WTC11 (cell line): ENCODE measurements around the gene P3H2. TPM values are rescaled to one million over a fixed set of nuclear protein-coding genes. Genes with fewer than 3 reads are reported as not detected.

Source experiments
- ATAC-seq: fragments of 200-7000 bp; cut with Tn5 transposase; 2 replicates; pipeline ENCODE4 v1.10.0; 2021; ENCODE audit warnings: mild to moderate bottlenecking, moderate library complexity
- CTCF ChIA-PET: fragments of 300-600 bp; sonication (Branson Sonifier 250); formaldehyde crosslinking; loops from one replicate; lab custom pipeline; 2021; ENCODE audit warnings: antibody characterized with exemption; lab: Charles Lee
- POLR2A ChIA-PET: fragments of 350-600 bp; sonication (Branson Sonifier 250); formaldehyde crosslinking; loops from one replicate; lab custom pipeline; 2021; ENCODE audit warnings: antibody characterized with exemption; lab: Charles Lee
- DNase-seq: peaks from one replicate; pipeline ENCODE4 v3.0.0; 2021; ENCODE audit warnings: low spot score
- H3K27ac Mint-ChIP-seq: 2 replicates; pipeline ENCODE4 v1.8.0; 2021; ENCODE audit warnings: mixed read lengths
- H3K27me3 Mint-ChIP-seq: 2 replicates; pipeline ENCODE4 v1.8.0; 2021; ENCODE audit warnings: low read depth, mild to moderate bottlenecking, moderate library complexity, mixed read lengths
- H3K36me3 Mint-ChIP-seq: 2 replicates; pipeline ENCODE4 v1.8.0; 2021; ENCODE audit warnings: mixed read lengths
- H3K4me1 Mint-ChIP-seq: 2 replicates; pipeline ENCODE4 v1.8.0; 2022; ENCODE audit warnings: mixed read lengths
- H3K4me3 Mint-ChIP-seq: 2 replicates; pipeline ENCODE4 v1.8.0; 2021; ENCODE audit warnings: mild to moderate bottlenecking, moderate library complexity, mixed read lengths
- H3K9me3 Mint-ChIP-seq: 2 replicates; pipeline ENCODE4 v1.8.0; 2021; ENCODE audit warnings: mixed read lengths
- CDX4 ChIP-seq: fragments of 250-450 bp; sonication (Bioruptor Pico); IDR thresholded peaks from 2 replicates; pipeline ENCODE4 v1.9.0; 2021; ENCODE audit warnings: moderate library complexity, mild to moderate bottlenecking, inconsistent platforms, borderline replicate concordance
- CTCF ChIP-seq: fragments of 200-600 bp; IDR thresholded peaks from 2 replicates; pipeline ENCODE4 v1.8.0; 2022; ENCODE audit warnings: antibody characterized with exemption
- FOXK1 ChIP-seq: sonication (generic); formaldehyde crosslinking; IDR thresholded peaks from 2 replicates; pipeline ENCODE4 v1.8.0; 2022; ENCODE audit warnings: mild to moderate bottlenecking, moderate library complexity, missing genetic modification reagents
- FOXP1 ChIP-seq: sonication (generic); formaldehyde crosslinking; IDR thresholded peaks from 2 replicates; pipeline ENCODE4 v1.8.0; 2022; ENCODE audit warnings: missing genetic modification reagents, mild to moderate bottlenecking, moderate library complexity, borderline replicate concordance
- GRHL2 ChIP-seq: fragments of 250-450 bp; sonication (Bioruptor Pico); IDR thresholded peaks from 2 replicates; pipeline ENCODE4 v1.8.0; 2022; ENCODE audit warnings: mild to moderate bottlenecking, moderate library complexity; ENCODE audit not compliant: insufficient replicate concordance, severe bottlenecking
- GTF2I ChIP-seq: fragments of 250-450 bp; sonication (Bioruptor Pico); conservative IDR thresholded peaks from 2 replicates; pipeline ENCODE4 v1.4.0; 2021; ENCODE audit warnings: mild to moderate bottlenecking
- HMGXB4 ChIP-seq: sonication (generic); formaldehyde crosslinking; IDR thresholded peaks from 2 replicates; pipeline ENCODE4 v1.8.1; 2023; ENCODE audit warnings: mild to moderate bottlenecking, moderate library complexity, missing genetic modification reagents
- MAX ChIP-seq: sonication (generic); formaldehyde crosslinking; IDR thresholded peaks from 2 replicates; pipeline ENCODE4 v1.8.0; 2022; ENCODE audit warnings: mild to moderate bottlenecking, missing genetic modification reagents
- NFATC4 ChIP-seq: fragments of 250-450 bp; sonication (Bioruptor Pico); IDR thresholded peaks from 2 replicates; pipeline ENCODE4 v1.9.0; 2021; ENCODE audit warnings: mild to moderate bottlenecking
- PRDM15 ChIP-seq: sonication (generic); formaldehyde crosslinking; IDR thresholded peaks from 2 replicates; pipeline ENCODE4 v1.8.0; 2022; ENCODE audit warnings: missing genetic modification reagents
- PREB ChIP-seq: sonication (generic); formaldehyde crosslinking; IDR thresholded peaks from 2 replicates; pipeline ENCODE4 v1.8.1; 2022; ENCODE audit warnings: mild to moderate bottlenecking, missing genetic modification reagents, moderate library complexity, borderline replicate concordance
- USF2 ChIP-seq: sonication (generic); formaldehyde crosslinking; IDR thresholded peaks from 2 replicates; pipeline ENCODE4 v1.8.1; 2023; ENCODE audit warnings: mild to moderate bottlenecking, missing genetic modification reagents, moderate library complexity
- ZBTB21 ChIP-seq: sonication (generic); formaldehyde crosslinking; IDR thresholded peaks from 2 replicates; pipeline ENCODE4 v1.8.1; 2023; ENCODE audit warnings: mild to moderate bottlenecking, missing genetic modification reagents, borderline replicate concordance
- ZBTB43 ChIP-seq: sonication (generic); formaldehyde crosslinking; IDR thresholded peaks from 2 replicates; pipeline ENCODE4 v1.8.1; 2023; ENCODE audit warnings: mild to moderate bottlenecking, missing genetic modification reagents
- ZNF121 ChIP-seq: sonication (generic); formaldehyde crosslinking; IDR thresholded peaks from 2 replicates; pipeline ENCODE4 v1.8.0; 2023; ENCODE audit warnings: missing genetic modification reagents
- ZNF219 ChIP-seq: sonication (generic); formaldehyde crosslinking; IDR thresholded peaks from 2 replicates; pipeline ENCODE4 v1.8.0; 2023; ENCODE audit warnings: missing genetic modification reagents, mild to moderate bottlenecking, borderline replicate concordance
- total RNA-seq: library from RNA; stranded (reverse); gene quantifications from 3 replicates; pipeline ENCODE4 v1.2.3, GENCODE V29; 2021

The P3H2 gene
- total RNA-seq, 1 experiment from 2014 or later = 29.4 TPM

GRCh38 chr3:190019006-190019405 lies 101.7 kb downstream of the P3H2 start (continued):
- no peak for TF ChIP-seq CTCF
- TF ChIP-seq FOXP1 = no peak
- no peak for TF ChIP-seq FOXK1 (CRISPR knock-in tag)
- no peak for TF ChIP-seq MAX (CRISPR knock-in tag)

GRCh38 chr3:190018460-190018859 lies 102.2 kb downstream of the P3H2 start:
- no peak for ATAC-seq
- ChIA-PET CTCF (no interaction called here), POLR2A (no interaction called here)
- no peaks in the 10 kb centered on the region for H3K36me3 Mint-ChIP-seq
- peaks cover 4% of the 10 kb centered on the region for H3K9me3 Mint-ChIP-seq
- TF ChIP-seq GTF2I (0 out of 2 replicates have a peak, but pooled peaks have one; percentile 16), FOXP1 (no peak), ZNF121 (CRISPR knock-in tag) (peak; percentile 84)
- no peak overlapping the region for H3K4me3 Mint-ChIP-seq
- H3K27me3 Mint-ChIP-seq = no peaks in the 10 kb centered on the region
- no peak overlapping the region; the same call in 1 of the 2 replicates for H3K27ac Mint-ChIP-seq
- no peak for DNase-seq
- H3K4me1 Mint-ChIP-seq = peaks cover 52% of the 10 kb centered on the region

GRCh38 chr3:190017521-190018288 lies 103.0 kb downstream of the P3H2 start:
- CTCF ChIA-PET = no interaction called here
- ATAC-seq = peak; percentile 60
- DNase-seq = no peak
- no peaks in the 10 kb centered on the region for H3K27me3 Mint-ChIP-seq
- H3K27ac Mint-ChIP-seq = no peak overlapping the region; the same call in 1 of the 2 replicates
- H3K9me3 Mint-ChIP-seq = no peaks in the 10 kb centered on the region
- no peak for TF ChIP-seq FOXK1 (CRISPR knock-in tag)
- TF ChIP-seq ZBTB43 (CRISPR knock-in tag) = no peak
- no peak for TF ChIP-seq PRDM15 (CRISPR knock-in tag)
- no peak for TF ChIP-seq HMGXB4 (CRISPR knock-in tag)
- TF ChIP-seq FOXP1 = no peak
- TF ChIP-seq ZNF219 (CRISPR knock-in tag) = no peak
- TF ChIP-seq USF2 (CRISPR knock-in tag) = no peak
- TF ChIP-seq ZBTB21 = no peak
- TF ChIP-seq NFATC4 (CRISPR knock-in tag) = no peak
- no peak for TF ChIP-seq PREB (CRISPR knock-in tag)
- no peak for TF ChIP-seq CDX4
- TF ChIP-seq GRHL2 (CRISPR knock-in tag) = no peak
- TF ChIP-seq, all 79 proteins: peak for 0
- Mint-ChIP-seq H3K4me3 (no peak overlapping the region), H3K4me1 (peaks cover 54% of the 10 kb centered on the region), H3K36me3 (no peaks in the 10 kb centered on the region)
- POLR2A ChIA-PET = no interaction called here
